ENCODE measurements around the gene DLGAP1.

DLGAP1 gene

DNA sequence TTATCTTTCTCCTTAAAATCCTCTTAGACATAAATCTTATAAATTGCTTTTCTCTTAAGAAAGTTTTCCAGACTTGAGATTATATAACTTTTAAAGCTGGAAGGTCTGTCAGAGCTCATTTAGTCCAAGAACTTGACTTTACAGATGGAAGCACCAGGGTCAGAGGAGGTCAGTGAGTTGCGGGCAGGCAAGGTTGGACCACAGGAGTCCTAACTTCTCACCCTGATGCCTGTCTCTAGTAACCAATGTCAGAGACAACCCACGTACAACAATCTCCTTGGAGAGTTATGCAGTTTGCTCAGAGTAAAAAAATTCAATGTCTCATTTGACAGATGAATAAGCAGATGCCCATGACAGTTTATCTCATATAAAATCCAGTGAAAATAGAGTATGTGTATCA, 203.9 kb downstream of the DLGAP1 start:
- Histone ChIP-seq H3K36me3 (ENCODE audit: control insufficient read depth, insufficient read depth, low read length) (no peaks in the 10 kb centered on the region), H3K9ac (ENCODE audit: low read length) (no peak overlapping the region), H3K4me1 (ENCODE audit: control insufficient read depth, insufficient read depth, low read length) (no peaks in the 10 kb centered on the region), H3K9me3 (ENCODE audit: control insufficient read depth, low read length) (no peaks in the 10 kb centered on the region), H3K27me3 (ENCODE audit: control insufficient read depth, insufficient read depth, low read length) (no peaks in the 10 kb centered on the region), H3K4me3 (ENCODE audit: low read length) (no peak overlapping the region)

DNA sequence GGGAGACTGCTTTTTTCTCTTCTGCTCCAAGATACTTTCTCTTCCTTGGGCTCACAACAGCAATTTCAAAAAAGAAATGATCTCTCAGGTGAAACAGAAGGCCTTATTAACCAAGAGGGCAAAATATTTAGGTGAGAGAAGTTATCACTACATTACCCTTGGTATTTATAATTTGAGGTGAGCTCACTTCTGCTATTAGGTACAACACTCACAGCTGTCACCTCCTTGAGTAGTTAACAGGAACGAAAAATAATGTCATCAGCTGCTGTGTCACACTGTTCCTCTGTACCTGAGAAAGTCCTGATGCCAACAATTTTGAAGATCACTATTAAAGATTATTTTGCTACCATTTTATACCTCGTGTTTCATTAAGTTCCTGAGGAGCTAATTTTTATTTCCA, 205.0 kb downstream of the DLGAP1 start:
- Histone ChIP-seq H3K9ac (ENCODE audit: low read length) (no peak overlapping the region), H3K27me3 (ENCODE audit: control insufficient read depth, insufficient read depth, low read length) (no peaks in the 10 kb centered on the region), H3K36me3 (ENCODE audit: control insufficient read depth, insufficient read depth, low read length) (no peaks in the 10 kb centered on the region), H3K4me1 (ENCODE audit: control insufficient read depth, insufficient read depth, low read length) (no peaks in the 10 kb centered on the region), H3K9me3 (ENCODE audit: control insufficient read depth, low read length) (no peaks in the 10 kb centered on the region), H3K4me3 (ENCODE audit: low read length) (no peak overlapping the region)

DNA sequence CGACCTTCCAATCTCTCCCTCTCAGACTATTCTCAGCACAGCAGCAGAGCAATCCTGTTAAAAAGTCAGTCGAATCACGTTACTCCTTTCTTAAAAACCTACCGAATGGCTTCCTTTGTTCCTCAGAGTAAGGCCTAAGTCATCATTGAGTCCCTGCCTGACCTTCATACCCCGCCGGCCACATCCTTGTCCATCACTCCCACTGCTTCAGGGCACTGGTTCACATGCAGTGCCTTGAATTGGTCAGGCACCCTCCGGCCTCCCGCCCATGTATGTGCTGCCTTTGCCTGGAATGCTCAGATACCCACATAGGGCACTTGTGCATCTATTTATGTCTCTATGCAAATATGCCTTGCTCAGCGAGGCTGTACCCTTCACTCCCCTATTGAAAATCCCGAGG, 206.4 kb downstream of the DLGAP1 start:
- Histone ChIP-seq H3K9me3 (ENCODE audit: control insufficient read depth, low read length) (no peaks in the 10 kb centered on the region), H3K4me1 (ENCODE audit: control insufficient read depth, insufficient read depth, low read length) (no peaks in the 10 kb centered on the region), H3K27me3 (ENCODE audit: control insufficient read depth, insufficient read depth, low read length) (no peaks in the 10 kb centered on the region), H3K4me3 (ENCODE audit: low read length) (no peak overlapping the region), H3K36me3 (ENCODE audit: control insufficient read depth, insufficient read depth, low read length) (no peaks in the 10 kb centered on the region), H3K9ac (ENCODE audit: low read length) (no peak overlapping the region)

DNA sequence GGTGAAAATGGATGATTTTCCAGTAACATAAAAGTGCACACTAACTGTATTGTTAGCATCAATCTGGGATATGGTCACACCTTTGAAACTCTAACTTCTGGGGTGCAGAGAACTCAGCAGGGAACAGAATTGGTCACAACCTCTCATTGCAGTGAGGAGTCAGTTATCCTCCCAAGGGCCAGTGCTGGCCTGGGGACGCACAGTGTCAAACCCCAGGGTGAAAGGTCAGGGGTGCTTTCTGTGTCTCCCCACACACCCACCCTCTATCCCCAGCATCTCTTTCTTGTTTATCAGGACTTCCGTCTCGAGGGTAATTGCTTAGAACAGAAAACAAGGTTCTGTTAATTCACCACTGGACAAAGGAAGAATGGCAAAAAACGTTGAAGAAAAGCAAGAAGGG, 208.7 kb downstream of the DLGAP1 start:
- H3K36me3 ChIP-seq (ENCODE audit: control insufficient read depth, insufficient read depth, low read length), result no peaks in the 10 kb centered on the region
- no peaks in the 10 kb centered on the region for H3K4me1 ChIP-seq (ENCODE audit: control insufficient read depth, insufficient read depth, low read length)
- H3K9ac ChIP-seq (ENCODE audit: low read length), result no peak overlapping the region
- no peak overlapping the region for H3K4me3 ChIP-seq (ENCODE audit: low read length)
- H3K27me3 ChIP-seq (ENCODE audit: control insufficient read depth, insufficient read depth, low read length), result no peaks in the 10 kb centered on the region
- H3K9me3 ChIP-seq (ENCODE audit: control insufficient read depth, low read length), result no peaks in the 10 kb centered on the region

DNA sequence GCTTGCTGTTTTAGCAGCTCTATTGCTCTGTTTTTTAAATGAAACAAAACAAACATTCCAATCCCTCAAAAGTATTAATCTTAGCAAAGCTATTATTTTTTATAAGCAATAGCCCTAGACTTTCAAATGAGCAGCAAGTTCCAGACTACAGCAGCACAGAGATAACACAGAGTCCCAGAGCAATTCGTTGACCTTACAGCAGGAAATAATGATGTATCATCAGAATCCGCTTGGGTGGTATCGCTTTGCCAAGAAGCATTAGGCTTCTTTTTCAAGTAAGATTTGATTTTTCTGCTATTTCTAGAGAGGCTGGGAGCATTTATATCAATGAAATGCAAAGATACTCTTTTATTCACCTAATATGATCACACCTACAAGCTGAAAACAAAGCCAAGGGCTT, 209.7 kb downstream of the DLGAP1 start:
- no peaks in the 10 kb centered on the region for H3K27me3 ChIP-seq (ENCODE audit: control insufficient read depth, insufficient read depth, low read length)
- no peaks in the 10 kb centered on the region for H3K36me3 ChIP-seq (ENCODE audit: control insufficient read depth, insufficient read depth, low read length)
- H3K4me3 ChIP-seq (ENCODE audit: low read length), result no peak overlapping the region
- H3K9me3 ChIP-seq (ENCODE audit: control insufficient read depth, low read length), result no peaks in the 10 kb centered on the region
- no peaks in the 10 kb centered on the region for H3K4me1 ChIP-seq (ENCODE audit: control insufficient read depth, insufficient read depth, low read length)
- H3K9ac ChIP-seq (ENCODE audit: low read length), result no peak overlapping the region

DNA sequence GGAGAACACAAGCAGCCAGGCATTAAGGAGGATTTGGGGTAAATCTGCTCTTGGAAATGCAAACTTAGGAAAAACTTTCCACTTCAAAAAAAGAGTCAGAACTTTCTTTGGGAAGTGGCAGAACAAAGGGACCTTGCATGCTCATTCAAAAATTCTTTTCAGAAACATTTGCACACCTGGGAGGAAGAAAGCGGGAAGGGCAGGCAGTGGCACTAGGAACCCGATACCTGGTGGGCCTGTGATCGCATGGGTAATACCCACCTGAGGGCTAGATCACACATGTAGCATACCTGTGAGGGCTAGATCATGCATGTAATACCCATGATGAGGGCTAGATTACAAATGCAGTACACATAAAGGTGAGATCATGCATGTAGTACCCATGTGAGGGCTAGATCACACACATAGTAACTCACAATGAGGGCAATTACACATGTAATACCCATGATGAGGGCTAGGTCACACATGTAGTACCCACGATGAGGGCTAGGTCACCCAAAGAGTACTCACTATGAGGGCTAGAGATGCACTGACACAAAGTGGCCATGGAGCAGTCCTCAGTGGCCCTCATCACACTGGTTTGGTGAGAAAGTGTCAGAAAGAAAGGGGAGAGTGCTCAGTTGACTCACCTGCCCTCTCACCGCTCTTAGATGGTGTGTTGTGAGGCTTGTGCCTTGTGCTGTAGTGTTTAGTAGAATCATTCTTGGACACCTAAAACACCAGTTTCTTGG, 212.5 kb downstream of the DLGAP1 start:
- no peaks in the 10 kb centered on the region for H3K4me1 ChIP-seq (ENCODE audit: control insufficient read depth, insufficient read depth, low read length)
- no peak overlapping the region for H3K9ac ChIP-seq (ENCODE audit: low read length)
- no peak overlapping the region for H3K4me3 ChIP-seq (ENCODE audit: low read length)

DNA sequence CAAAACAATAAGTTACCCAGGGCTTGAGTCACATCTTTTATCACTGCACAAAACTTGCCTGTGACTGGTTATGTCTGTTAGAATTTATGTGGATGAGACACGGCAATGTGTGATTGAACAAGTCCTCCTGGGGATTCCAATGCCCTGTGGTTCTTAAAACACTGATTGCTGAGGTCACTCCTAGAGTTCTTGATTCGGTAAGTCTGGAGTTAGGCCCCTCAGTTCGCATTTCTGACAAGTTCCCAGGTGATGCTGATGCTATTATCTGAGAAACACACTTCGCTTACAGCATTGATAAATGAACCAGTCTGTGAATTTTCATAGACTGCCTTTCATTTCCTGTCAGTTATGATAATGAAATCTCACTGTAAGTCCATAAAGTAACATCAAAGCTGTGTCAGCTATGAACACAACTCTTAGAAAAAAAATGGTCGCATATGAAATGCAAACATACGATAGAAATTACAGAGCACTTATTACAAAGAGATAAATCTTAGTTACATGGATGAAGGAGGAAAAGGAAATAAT, 214.0 kb downstream of the DLGAP1 start:
- Histone ChIP-seq H3K27me3 (ENCODE audit: control insufficient read depth, insufficient read depth, low read length) (no peaks in the 10 kb centered on the region), H3K36me3 (ENCODE audit: control insufficient read depth, insufficient read depth, low read length) (no peaks in the 10 kb centered on the region), H3K9me3 (ENCODE audit: control insufficient read depth, low read length) (no peaks in the 10 kb centered on the region), H3K9ac (ENCODE audit: low read length) (no peak overlapping the region), H3K4me1 (ENCODE audit: control insufficient read depth, insufficient read depth, low read length) (no peaks in the 10 kb centered on the region), H3K4me3 (ENCODE audit: low read length) (no peak overlapping the region)

More for the DNA sequence above, 212.5 kb downstream of the DLGAP1 start:
- H3K36me3 ChIP-seq (ENCODE audit: control insufficient read depth, insufficient read depth, low read length), result no peaks in the 10 kb centered on the region
- no peaks in the 10 kb centered on the region for H3K27me3 ChIP-seq (ENCODE audit: control insufficient read depth, insufficient read depth, low read length)
- H3K9me3 ChIP-seq (ENCODE audit: control insufficient read depth, low read length), result no peaks in the 10 kb centered on the region

DNA sequence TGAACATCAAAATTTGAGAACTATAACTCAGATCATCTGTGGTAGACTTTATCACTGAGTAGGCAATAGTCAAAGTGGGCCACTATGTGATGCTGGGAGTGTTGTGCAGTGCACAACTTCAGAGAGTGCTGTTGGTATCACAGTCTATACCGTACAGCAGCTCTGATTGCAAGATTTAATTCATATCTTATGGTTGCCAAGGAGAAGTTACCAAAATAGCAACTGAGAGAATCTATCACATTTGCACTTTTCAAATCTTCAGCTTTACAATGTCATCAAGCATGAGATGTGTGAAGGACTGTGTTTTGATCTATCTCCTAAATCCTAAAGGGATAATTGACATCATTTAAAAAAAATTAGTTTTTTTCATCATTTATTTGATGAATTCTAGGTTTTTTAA, 216.1 kb downstream of the DLGAP1 start:
- Histone ChIP-seq H3K9ac (ENCODE audit: low read length) (no peak overlapping the region), H3K27me3 (ENCODE audit: control insufficient read depth, insufficient read depth, low read length) (no peaks in the 10 kb centered on the region), H3K4me3 (ENCODE audit: low read length) (no peak overlapping the region), H3K9me3 (ENCODE audit: control insufficient read depth, low read length) (no peaks in the 10 kb centered on the region), H3K36me3 (ENCODE audit: control insufficient read depth, insufficient read depth, low read length) (no peaks in the 10 kb centered on the region), H3K4me1 (ENCODE audit: control insufficient read depth, insufficient read depth, low read length) (no peaks in the 10 kb centered on the region)

DNA sequence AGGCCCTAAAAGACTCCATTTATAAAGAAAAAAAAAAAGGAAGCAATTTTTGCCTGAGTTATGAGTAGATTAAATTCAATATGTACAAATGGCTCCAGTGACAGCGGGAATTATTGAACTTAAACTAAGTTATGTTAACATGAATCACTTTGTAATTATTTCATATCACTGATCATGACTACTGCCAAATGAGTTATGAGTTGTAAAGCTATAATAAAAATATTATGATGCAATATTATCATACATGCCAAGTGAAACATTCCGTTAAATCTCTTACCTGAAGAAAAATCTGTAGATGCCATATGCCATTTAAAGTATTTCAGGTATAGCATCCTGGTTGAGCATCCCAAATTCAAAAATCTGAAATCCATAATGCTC, 217.5 kb downstream of the DLGAP1 start:
- H3K36me3 ChIP-seq (ENCODE audit: control insufficient read depth, insufficient read depth, low read length), result no peaks in the 10 kb centered on the region
- no peak overlapping the region for H3K9ac ChIP-seq (ENCODE audit: low read length)
- H3K4me3 ChIP-seq (ENCODE audit: low read length), result no peak overlapping the region
- H3K4me1 ChIP-seq (ENCODE audit: control insufficient read depth, insufficient read depth, low read length), result no peaks in the 10 kb centered on the region
- no peaks in the 10 kb centered on the region for H3K9me3 ChIP-seq (ENCODE audit: control insufficient read depth, low read length)
- H3K27me3 ChIP-seq (ENCODE audit: control insufficient read depth, insufficient read depth, low read length), result no peaks in the 10 kb centered on the region

DNA sequence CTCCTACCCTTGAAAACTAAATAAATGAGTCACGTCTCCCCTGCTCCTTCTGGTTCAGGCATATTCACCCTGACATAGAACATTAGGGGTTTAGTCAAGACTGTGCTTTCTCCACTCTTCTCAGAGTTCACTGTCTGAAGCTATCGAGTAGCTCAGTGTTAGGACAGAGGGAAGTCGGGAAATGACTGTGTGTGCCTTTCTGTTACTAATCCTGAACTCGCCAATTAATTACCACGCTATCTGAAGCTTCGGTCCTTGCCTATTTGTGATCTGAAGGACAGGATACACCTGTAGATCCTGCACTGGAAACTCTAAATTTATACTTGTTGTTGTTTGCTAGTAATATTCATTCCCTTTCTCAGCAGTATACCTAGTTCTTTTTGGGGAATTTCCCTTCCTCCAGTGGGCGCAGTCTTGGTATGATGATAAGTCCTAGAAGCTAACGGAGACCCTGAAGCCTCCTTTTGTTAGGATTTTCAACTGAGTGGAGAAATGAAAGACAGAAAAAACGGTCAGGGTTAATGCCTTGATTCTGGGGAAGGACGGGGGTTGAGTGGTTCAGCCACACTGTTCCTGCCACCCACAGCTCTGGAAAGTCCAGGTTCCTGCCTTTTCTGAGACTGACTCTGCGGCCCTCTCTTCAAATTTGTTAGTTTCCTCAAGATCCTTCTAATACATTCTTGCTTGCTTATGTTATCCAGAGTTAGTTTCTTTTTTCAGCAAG, 218.0 kb downstream of the DLGAP1 start:
- Histone ChIP-seq H3K4me3 (ENCODE audit: low read length) (no peak overlapping the region), H3K4me1 (ENCODE audit: control insufficient read depth, insufficient read depth, low read length) (no peaks in the 10 kb centered on the region), H3K9me3 (ENCODE audit: control insufficient read depth, low read length) (no peaks in the 10 kb centered on the region), H3K36me3 (ENCODE audit: control insufficient read depth, insufficient read depth, low read length) (no peaks in the 10 kb centered on the region), H3K9ac (ENCODE audit: low read length) (no peak overlapping the region), H3K27me3 (ENCODE audit: control insufficient read depth, insufficient read depth, low read length) (no peaks in the 10 kb centered on the region)

DNA sequence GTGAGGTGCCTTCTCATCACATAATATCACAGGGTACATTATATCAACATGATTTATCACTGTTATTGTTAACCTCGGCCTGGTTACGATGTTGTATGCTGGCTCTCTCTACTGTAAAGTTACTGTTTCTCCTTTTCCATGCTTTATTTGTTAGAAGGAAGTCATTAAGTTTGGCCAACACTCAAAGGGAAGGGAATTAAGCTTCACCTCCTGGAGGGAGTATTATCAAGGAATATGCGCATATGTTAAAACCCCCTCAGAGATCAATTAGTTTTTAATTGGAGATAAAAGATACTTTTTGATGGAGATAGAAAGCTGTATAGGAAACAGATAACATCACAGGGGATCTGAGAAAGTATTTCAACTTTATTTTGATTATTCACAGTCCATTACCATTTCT, 221.6 kb downstream of the DLGAP1 start:
- no peaks in the 10 kb centered on the region for H3K36me3 ChIP-seq (ENCODE audit: control insufficient read depth, insufficient read depth, low read length)
- H3K4me3 ChIP-seq (ENCODE audit: low read length), result no peak overlapping the region
- H3K27me3 ChIP-seq (ENCODE audit: control insufficient read depth, insufficient read depth, low read length), result no peaks in the 10 kb centered on the region
- no peaks in the 10 kb centered on the region for H3K9me3 ChIP-seq (ENCODE audit: control insufficient read depth, low read length)
- no peaks in the 10 kb centered on the region for H3K4me1 ChIP-seq (ENCODE audit: control insufficient read depth, insufficient read depth, low read length)
- no peak overlapping the region for H3K9ac ChIP-seq (ENCODE audit: low read length)

DNA sequence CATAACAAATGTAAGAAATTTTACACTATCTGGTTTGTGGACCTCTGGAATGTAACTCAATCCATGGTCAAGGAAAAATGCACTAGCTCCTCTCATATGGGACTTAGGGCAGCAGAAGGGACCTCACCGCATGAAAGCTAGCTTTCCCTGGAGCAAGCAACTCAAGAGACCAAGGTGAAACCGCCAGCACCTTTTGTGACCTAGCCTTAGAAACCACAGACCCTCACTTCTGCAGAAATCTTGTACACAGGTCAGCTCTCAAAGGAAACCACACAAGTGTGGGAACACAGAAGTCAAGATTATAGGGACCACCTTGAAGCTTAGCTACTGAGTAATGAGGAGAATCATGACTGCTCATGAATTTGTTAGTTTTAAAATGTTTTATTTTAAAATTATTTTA, 222.5 kb downstream of the DLGAP1 start:
- Histone ChIP-seq H3K4me3 (ENCODE audit: low read length) (no peak overlapping the region), H3K27me3 (ENCODE audit: control insufficient read depth, insufficient read depth, low read length) (no peaks in the 10 kb centered on the region)

More for the DNA sequence above, 222.5 kb downstream of the DLGAP1 start:
- Histone ChIP-seq H3K9ac (ENCODE audit: low read length) (no peak overlapping the region), H3K4me1 (ENCODE audit: control insufficient read depth, insufficient read depth, low read length) (no peaks in the 10 kb centered on the region), H3K36me3 (ENCODE audit: control insufficient read depth, insufficient read depth, low read length) (no peaks in the 10 kb centered on the region), H3K9me3 (ENCODE audit: control insufficient read depth, low read length) (no peaks in the 10 kb centered on the region)
